ENCODE measurements around the gene ATMIN.

DNA sequence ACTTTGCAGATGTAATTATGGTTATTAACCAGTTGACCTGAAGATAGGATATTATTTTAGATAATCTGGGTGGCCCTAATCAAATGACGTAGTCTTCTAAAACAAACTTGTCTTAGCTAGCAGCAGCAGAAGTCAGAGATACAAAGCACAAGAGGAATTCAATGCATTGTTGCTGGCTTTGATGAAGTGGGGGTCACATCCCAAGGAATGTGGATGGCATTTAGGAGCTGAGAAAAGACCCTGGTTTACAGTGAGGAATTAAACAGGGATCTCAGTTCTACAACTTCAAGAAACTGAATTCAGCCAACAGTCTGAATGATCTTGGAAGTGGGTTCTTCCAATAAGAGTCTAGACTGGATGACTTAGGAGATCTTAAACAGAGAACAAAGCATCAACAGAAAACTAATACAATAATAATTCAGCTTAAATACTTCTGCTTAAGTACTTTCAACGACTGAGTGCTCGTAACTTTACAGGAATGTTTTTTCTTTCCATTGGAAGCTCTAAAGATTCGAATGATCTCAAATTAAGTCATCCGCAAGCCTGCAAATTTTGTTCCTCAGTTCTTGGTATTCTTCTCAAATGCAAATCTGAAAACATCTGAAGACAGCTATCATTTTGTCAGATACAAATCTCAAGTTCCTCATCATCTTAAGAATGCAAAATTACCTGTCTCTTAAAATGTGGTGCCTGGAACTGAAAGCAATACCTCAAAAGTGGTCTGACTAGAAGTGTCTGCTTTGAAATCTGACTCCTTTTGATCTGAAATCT lies 38.1 kb downstream of the ATMIN start:
- TF ChIP-seq, protein P1, sequence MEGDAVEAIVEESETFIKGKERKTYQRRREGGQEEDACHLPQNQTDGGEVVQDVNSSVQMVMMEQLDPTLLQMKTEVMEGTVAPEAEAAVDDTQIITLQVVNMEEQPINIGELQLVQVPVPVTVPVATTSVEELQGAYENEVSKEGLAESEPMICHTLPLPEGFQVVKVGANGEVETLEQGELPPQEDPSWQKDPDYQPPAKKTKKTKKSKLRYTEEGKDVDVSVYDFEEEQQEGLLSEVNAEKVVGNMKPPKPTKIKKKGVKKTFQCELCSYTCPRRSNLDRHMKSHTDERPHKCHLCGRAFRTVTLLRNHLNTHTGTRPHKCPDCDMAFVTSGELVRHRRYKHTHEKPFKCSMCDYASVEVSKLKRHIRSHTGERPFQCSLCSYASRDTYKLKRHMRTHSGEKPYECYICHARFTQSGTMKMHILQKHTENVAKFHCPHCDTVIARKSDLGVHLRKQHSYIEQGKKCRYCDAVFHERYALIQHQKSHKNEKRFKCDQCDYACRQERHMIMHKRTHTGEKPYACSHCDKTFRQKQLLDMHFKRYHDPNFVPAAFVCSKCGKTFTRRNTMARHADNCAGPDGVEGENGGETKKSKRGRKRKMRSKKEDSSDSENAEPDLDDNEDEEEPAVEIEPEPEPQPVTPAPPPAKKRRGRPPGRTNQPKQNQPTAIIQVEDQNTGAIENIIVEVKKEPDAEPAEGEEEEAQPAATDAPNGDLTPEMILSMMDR (conservative IDR thresholded peaks at IDR 0.05) = no peak
- TF ChIP-seq EZH2 (IDR thresholded peaks at IDR 0.05; ENCODE audit: low read depth) = no peak
